BJ (cell line): ENCODE data around the gene CCDC12. TPM values are rescaled to one million over a fixed set of nuclear protein-coding genes. Genes with fewer than 3 reads are reported as not detected.

Source experiments
- CTCF ChIA-PET: fragments of 350-600 bp; formaldehyde crosslinking; extraction: SDS; loops from one replicate; lab custom pipeline; 2021; ENCODE audit warnings: antibody characterized with exemption, inconsistent platforms; lab: Yijun Ruan, JAX
- POLR2A ChIA-PET: fragments of 300-600 bp; sonication (Branson Sonifier 250); formaldehyde crosslinking; extraction: SDS; loops from one replicate; lab custom pipeline; 2021; ENCODE audit warnings: antibody characterized with exemption; lab: Charles Lee
- DNase-seq: peaks from one replicate; pipeline ENCODE4 v3.0.0-alpha.2; 2011; ENCODE audit warnings: low read depth
- H3K27me3 ChIP-seq: 2 replicates; pipeline ENCODE4 v1.6.0; 2011; ENCODE audit warnings: low read length; ENCODE audit not compliant: control insufficient read depth, insufficient read depth
- H3K36me3 ChIP-seq: 2 replicates; pipeline ENCODE4 v1.5.1; 2011; ENCODE audit warnings: low read length; ENCODE audit not compliant: control insufficient read depth, insufficient read depth
- H3K4me3 ChIP-seq: 2 replicates; pipeline ENCODE4 v1.5.1; 2011; ENCODE audit warnings: low read depth, mild to moderate bottlenecking, control low read depth, low read length
- polyA plus RNA-seq: library from polyadenylated mRNA; depleted of rRNA; stranded (reverse); fragments of >200 nt; gene quantifications from 2 replicates; pipeline ENCODE4 v1.2.3, GENCODE V29; 2011
- TF ChIP-seq, protein P1 (sequence below): IDR thresholded peaks from 2 replicates; pipeline ENCODE4 v1.5.1; 2011; ENCODE audit warnings: low read depth, mild to moderate bottlenecking, control low read depth, inconsistent platforms, low read length, moderate library complexity; ENCODE audit not compliant: insufficient read depth

Gene CCDC12
- polyA plus RNA-seq, 1 experiment = 20.8 TPM

DNA sequence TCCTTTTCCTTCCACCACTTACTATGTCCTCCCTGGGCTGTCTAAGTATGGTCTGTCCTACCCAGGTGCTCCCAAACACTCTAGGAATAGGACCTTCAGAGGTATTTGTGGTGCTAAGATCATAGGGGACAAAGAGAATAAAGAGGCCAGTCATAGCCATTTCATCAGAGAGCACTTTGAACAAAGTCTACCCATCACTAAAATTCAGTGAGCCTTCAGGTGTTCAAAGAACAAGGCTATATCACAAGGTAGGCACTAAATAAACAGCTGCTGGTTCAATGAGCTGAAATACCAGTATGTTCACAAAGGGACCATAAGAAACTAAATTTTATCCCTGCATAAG, 41.7 kb upstream of the CCDC12 start:
- H3K36me3 ChIP-seq = peaks cover 6% of the 10 kb centered on the region
- no peak overlapping the region for H3K4me3 ChIP-seq
- DNase-seq = no peak
- TF ChIP-seq, protein P1, sequence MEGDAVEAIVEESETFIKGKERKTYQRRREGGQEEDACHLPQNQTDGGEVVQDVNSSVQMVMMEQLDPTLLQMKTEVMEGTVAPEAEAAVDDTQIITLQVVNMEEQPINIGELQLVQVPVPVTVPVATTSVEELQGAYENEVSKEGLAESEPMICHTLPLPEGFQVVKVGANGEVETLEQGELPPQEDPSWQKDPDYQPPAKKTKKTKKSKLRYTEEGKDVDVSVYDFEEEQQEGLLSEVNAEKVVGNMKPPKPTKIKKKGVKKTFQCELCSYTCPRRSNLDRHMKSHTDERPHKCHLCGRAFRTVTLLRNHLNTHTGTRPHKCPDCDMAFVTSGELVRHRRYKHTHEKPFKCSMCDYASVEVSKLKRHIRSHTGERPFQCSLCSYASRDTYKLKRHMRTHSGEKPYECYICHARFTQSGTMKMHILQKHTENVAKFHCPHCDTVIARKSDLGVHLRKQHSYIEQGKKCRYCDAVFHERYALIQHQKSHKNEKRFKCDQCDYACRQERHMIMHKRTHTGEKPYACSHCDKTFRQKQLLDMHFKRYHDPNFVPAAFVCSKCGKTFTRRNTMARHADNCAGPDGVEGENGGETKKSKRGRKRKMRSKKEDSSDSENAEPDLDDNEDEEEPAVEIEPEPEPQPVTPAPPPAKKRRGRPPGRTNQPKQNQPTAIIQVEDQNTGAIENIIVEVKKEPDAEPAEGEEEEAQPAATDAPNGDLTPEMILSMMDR = no peak
- POLR2A ChIA-PET = interaction anchor here (0.9 kb wide), 1 partner anchor 85 kb away, joined by 3 read pairs; no protein-coding TSS in a partner anchor
- H3K27me3 ChIP-seq = no peaks in the 10 kb centered on the region
- CTCF ChIA-PET = interaction anchor here (1.2 to 1.9 kb wide), 3 partner anchors 13 to 316 kb away, joined by 3 to 5 read pairs (median 5); no protein-coding TSS in a partner anchor

DNA sequence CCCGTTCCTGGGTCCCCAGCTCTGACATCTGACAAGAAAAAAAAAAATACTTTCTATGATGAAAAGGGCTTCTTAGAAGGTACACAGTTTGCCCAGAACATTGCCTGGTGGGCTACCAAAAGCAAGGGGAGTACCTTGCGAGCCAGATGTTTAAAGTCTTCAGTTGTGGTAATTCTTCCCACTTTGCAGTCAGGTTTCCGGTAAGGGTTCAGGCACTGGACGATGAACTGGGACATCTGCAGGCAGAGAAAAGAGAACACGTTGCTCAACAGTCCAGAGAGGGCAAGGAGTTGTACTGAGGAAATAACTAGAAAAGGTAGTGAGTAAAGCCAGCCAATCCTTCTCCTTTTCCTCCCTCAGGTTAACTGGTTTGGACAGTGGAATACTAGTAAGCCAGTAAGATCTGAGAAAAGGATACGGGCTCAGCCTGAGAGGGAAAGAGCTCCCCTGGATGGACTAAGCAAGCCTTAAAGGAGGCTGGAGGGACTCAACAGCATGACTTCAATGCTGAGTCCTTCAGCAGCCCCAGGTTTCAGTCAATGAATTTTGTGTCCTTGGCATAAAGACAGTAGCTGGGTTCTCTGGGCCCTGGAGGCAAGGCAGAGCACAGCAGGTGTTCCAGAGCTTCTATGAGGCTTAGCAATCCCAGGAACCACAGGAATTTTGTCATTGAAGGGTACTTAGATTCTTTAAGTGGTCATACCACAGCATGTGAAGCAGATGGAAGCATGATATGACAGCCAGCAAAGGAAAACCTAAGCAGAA, 41.1 kb upstream of the CCDC12 start:
- TF ChIP-seq, protein P1 = no peak
- Histone ChIP-seq H3K36me3 (peaks cover 7% of the 10 kb centered on the region), H3K27me3 (no peaks in the 10 kb centered on the region), H3K4me3 (no peak overlapping the region)
- POLR2A ChIA-PET = interaction anchor here (0.9 kb wide), 1 partner anchor 84 kb away, joined by 3 read pairs; no protein-coding TSS in a partner anchor
- DNase-seq = no peak
- CTCF ChIA-PET = interaction anchor here (1.2 to 1.9 kb wide), 3 partner anchors 12 to 316 kb away, joined by 3 to 5 read pairs (median 5); no protein-coding TSS in a partner anchor

DNA sequence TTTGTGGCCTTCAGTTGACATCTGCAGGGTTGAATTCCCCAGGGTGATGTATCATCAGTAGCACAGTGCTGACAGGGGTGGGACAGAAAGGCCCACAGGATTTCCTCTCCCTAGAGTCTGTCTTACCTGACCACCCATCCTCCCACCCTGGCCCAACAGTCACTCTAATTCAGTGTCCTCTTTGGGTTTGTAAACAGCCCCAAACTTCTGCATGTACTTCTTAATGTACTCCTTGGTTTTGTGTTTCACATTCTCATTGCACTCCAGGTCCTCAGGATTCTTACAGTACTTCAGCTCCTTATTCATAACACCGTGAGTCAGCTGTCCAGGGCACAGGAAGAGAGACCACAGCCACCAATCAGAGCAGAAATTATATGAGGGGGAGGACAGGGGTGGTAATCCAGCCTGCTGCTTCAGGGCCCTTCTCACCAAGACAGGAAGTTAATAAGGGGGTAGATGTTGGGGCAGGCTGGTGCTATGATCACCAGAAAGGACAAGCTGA, 40.4 kb upstream of the CCDC12 start:
- POLR2A ChIA-PET = no interaction called here
- no peak overlapping the region for H3K4me3 ChIP-seq

DNA sequence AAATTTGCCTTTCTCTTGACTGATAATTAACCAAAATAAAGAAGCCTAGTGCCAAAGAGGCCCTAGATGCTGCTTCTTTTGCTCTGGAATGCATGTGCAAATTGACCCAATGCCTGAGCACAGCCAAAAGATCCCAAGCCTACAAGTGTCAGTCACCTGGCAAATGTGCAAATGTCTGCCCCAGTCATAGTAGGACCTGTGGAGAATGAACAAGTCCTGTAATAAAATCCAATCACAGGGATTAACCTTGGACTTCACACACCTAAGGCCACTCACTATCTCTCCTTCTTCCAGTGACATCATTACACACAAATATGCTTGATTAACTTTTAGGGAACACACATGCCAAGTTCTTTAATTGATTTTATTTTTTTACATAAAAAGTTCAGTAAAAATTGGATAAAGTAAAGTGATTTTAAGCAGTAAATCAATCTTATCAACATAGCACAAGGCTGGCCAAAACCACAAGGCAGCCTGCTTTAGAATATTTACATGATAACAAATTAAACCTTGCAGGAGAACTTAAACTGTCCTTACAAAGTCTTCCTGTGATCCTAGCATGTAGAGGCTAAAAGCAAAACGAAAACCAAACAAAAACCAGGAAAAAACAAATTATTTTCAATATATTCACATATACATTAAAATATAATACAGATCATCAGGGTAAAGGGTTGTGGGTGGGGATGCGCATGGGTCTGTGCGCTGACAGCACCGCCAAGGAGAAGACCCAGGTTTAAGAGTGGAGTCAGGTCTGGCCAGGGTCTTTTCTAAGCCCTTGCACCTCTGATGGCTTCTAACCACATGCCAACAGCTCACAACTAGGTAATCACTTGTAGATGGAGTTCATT, 39.8 kb upstream of the CCDC12 start:
- CTCF ChIA-PET = interaction anchor here (1.9 kb wide), 1 partner anchor 11 kb away, joined by 5 read pairs; no protein-coding TSS in a partner anchor
- POLR2A ChIA-PET = no interaction called here
- DNase-seq = no peak
- Histone ChIP-seq H3K36me3 (peaks cover 7% of the 10 kb centered on the region), H3K27me3 (no peaks in the 10 kb centered on the region), H3K4me3 (no peak overlapping the region)
- TF ChIP-seq, protein P1 = no peak

More for the DNA sequence above, 40.4 kb upstream of the CCDC12 start:
- TF ChIP-seq, protein P1 = no peak
- CTCF ChIA-PET = interaction anchor here (1.2 to 1.9 kb wide), 2 partner anchors 12 to 315 kb away, joined by 3 to 5 read pairs; no protein-coding TSS in a partner anchor
- Histone ChIP-seq H3K36me3 (peaks cover 7% of the 10 kb centered on the region), H3K27me3 (no peaks in the 10 kb centered on the region)
- DNase-seq = peak; percentile 32

DNA sequence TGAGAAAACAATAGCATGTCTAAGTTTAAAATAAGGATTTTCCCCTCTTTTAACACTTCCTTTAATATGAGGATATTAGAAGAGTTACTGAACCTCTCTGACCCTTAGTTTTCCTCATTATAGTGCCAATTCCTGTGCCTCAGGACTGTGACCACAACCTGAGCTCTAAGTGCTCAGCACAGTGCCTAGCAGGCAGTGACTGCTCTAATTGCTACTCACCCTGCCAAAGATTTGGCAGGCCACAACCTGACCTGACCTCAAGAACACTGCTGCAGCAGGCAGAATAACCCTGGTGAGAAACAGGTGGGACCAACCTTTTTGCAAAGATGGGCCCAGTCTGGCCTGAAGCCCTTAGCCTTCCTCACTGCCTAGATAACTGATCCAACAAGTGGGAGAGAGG, 38.6 kb upstream of the CCDC12 start:
- Histone ChIP-seq H3K36me3 (peaks cover 7% of the 10 kb centered on the region), H3K4me3 (no peak overlapping the region), H3K27me3 (no peaks in the 10 kb centered on the region)
- ChIA-PET CTCF (no interaction called here), POLR2A (no interaction called here)
- DNase-seq = no peak
- TF ChIP-seq, protein P1 = no peak
